PC-3 (cell line): ENCODE results near the gene CALHM6. TPM values are rescaled to one million over a fixed set of nuclear protein-coding genes. Genes with fewer than 3 reads are reported as not detected.
A peak's percentile ranks its signal among the peaks of the same experiment; 100 is the strongest.

Source experiments
- ATAC-seq: fragments of 200-7000 bp; cut with Tn5 transposase; 2 replicates; pipeline ENCODE4 v1.9.1; 2020; ENCODE audit warnings: mild to moderate bottlenecking, moderate library complexity
- Bru-seq: library from RNA; stranded (reverse); fragments of 400-500 nt; gene quantifications from one replicate; lab custom pipeline; 2021; lab: Mats Ljungman, UMichigan
- BruChase-seq, 2 experiments: library from RNA; stranded (reverse); fragments of 400-500 nt; gene quantifications; one replicate each; lab custom pipeline; 2021; lab: Mats Ljungman, UMichigan
- BruUV-seq: library from RNA; stranded (reverse); fragments of 400-500 nt; replicated peaks from 2 replicates; lab custom pipeline; 2021; lab: Mats Ljungman, UMichigan
- CTCF ChIA-PET: fragments of 300-600 bp; sonication (Branson Sonifier 250); formaldehyde crosslinking; loops from one replicate; lab custom pipeline; 2022; ENCODE audit warnings: antibody characterized with exemption; lab: Charles Lee
- POLR2A ChIA-PET: fragments of 300-600 bp; sonication (Branson Sonifier 250); formaldehyde crosslinking; loops from one replicate; lab custom pipeline; 2022; ENCODE audit warnings: antibody characterized with exemption; ENCODE audit not compliant: unreplicated experiment; lab: Charles Lee
- DNase-seq: peaks from one replicate; pipeline ENCODE4 v3.0.0-alpha.2; 2015
- H2AFZ ChIP-seq: fragments of 300-600 bp; sonication (generic); 2 replicates; pipeline ENCODE4 v1.6.0; 2016; ENCODE audit warnings: antibody characterized with exemption, low read length
- H3F3A ChIP-seq: fragments of 300-600 bp; sonication (generic); one replicate; pipeline ENCODE4 v1.6.0; 2017; ENCODE audit warnings: antibody characterized with exemption, low read length, control low read depth, mild to moderate bottlenecking; ENCODE audit not compliant: unreplicated experiment
- H3K27ac ChIP-seq: fragments of 300-600 bp; sonication (generic); 2 replicates; pipeline ENCODE4 v1.5.1; 2016; ENCODE audit warnings: mild to moderate bottlenecking, low read length
- H3K27me3 ChIP-seq: fragments of 300-600 bp; sonication (generic); 2 replicates; pipeline ENCODE4 v1.6.1; 2016; ENCODE audit warnings: low read length, mixed read lengths
- H3K36me3 ChIP-seq: fragments of 300-600 bp; sonication (generic); 2 replicates; pipeline ENCODE4 v1.6.1; 2016; ENCODE audit warnings: low read depth, mixed run types, low read length, mixed read lengths
- H3K4me1 ChIP-seq: fragments of 300-600 bp; sonication (generic); 2 replicates; pipeline ENCODE4 v1.5.1; 2016; ENCODE audit warnings: low read length; ENCODE audit not compliant: insufficient read depth
- H3K4me2 ChIP-seq: fragments of 300-600 bp; sonication (generic); 2 replicates; pipeline ENCODE4 v1.6.0; 2016; ENCODE audit warnings: low read length
- H3K4me3 ChIP-seq: fragments of 300-600 bp; sonication (generic); 2 replicates; pipeline ENCODE4 v1.5.1; 2016; ENCODE audit warnings: mild to moderate bottlenecking, low read length, mixed read lengths
- H3K79me2 ChIP-seq: fragments of 300-600 bp; sonication (generic); 2 replicates; pipeline ENCODE4 v1.6.1; 2017; ENCODE audit warnings: low read length, mixed read lengths
- H3K9ac ChIP-seq: fragments of 300-600 bp; sonication (generic); 2 replicates; pipeline ENCODE4 v1.6.0; 2016; ENCODE audit warnings: mild to moderate bottlenecking, low read length
- H3K9me2 ChIP-seq: fragments of 300-600 bp; sonication (generic); replicated peaks from 2 replicates; pipeline ENCODE4 v1.6.1; 2016; ENCODE audit warnings: mixed run types, low read length, mixed read lengths
- H3K9me3 ChIP-seq: fragments of 300-600 bp; sonication (generic); 2 replicates; pipeline ENCODE4 v1.6.1; 2016; ENCODE audit warnings: low read length, mixed read lengths
- H4K20me1 ChIP-seq: fragments of 300-600 bp; sonication (generic); 2 replicates; pipeline ENCODE4 v1.6.1; 2016; ENCODE audit warnings: low read length, mixed read lengths
- EZH2 ChIP-seq: fragments of 300-600 bp; sonication (generic); IDR thresholded peaks from one replicate; pipeline ENCODE4 v1.6.1; 2017; ENCODE audit warnings: antibody characterized with exemption, mild to moderate bottlenecking, low read length; ENCODE audit not compliant: unreplicated experiment
- EZH2phosphoT487 ChIP-seq: fragments of 300-600 bp; sonication (generic); IDR thresholded peaks from 2 replicates; pipeline ENCODE4 v1.6.1; 2018; ENCODE audit warnings: mild to moderate bottlenecking, antibody characterized with exemption, low read length, borderline replicate concordance
- intact Hi-C: fragments of 100-400 bp; cut with micrococcal nuclease; formaldehyde crosslinking; loops from 2 replicates; pipeline ENCODE4 v1.9.0; 2023
- long read RNA-seq: library from polyadenylated mRNA; unstranded; transcript quantifications from one replicate; pipeline ENCODE4 v2.0.0, GENCODE V29; 2021; ENCODE audit not compliant: unreplicated experiment
- total RNA-seq: library from RNA; depleted of rRNA; stranded (reverse); fragments of >200 nt; gene quantifications from 2 replicates; pipeline ENCODE4 v1.2.3, GENCODE V29; 2014; rRNA removed
- TF ChIP-seq, protein P1 (sequence below): fragments of 300-600 bp; sonication (generic); conservative IDR thresholded peaks from 2 replicates; pipeline ENCODE4 v1.5.1; 2017; ENCODE audit warnings: antibody characterized with exemption, low read depth, mild to moderate bottlenecking, low read length

The CALHM6 gene
- not detected in 2 replicates for total RNA-seq
- Bru-seq, nascent RNA: not detected
- BruChase-seq, experiment 1, labeled RNA remaining after a 6-hour chase: percentile 19 among the genes with signal in this experiment
- BruChase-seq, experiment 2, labeled RNA remaining after a 2-hour chase: percentile 29 among the genes with signal in this experiment
- long read RNA-seq: 0 reads

DNA sequence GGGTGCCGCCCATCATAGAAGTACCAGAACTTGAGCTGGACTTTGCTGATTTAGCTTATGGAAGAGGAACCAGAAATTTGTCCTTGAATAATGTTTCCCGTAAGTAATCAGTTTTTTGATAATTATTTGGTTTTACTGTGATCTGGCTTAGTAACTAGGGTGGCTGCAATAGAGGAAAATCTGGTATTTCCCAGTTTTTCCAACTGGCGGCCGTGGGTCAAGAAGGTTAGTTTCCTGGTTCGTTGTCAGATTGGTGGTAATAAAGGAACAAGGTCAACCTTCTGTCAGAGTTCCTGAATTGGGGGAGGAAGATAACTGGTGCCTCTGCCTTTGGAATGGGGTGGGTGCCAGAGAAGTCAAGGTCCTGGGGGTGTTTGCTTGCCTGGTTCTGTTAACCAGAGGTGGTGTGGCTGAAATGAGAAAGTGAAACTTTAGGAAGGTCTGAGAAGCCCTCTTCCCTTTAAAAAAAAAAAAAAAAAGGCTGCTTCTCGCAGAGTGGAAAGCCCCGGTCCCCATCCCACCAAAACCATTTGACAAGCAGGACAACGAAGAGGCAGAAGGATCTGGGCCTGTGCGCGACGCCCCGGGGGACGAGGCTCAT lies at the start of gene CALHM6:
Gene CALHM6, plus strand, starts transcription at position 45 of the 601 bp plus-strand sequence. Its CDS starts 555 bp downstream, at position 600.
- Histone ChIP-seq H4K20me1 (no peaks in the 10 kb centered on the region), H3K9ac (no peak within 1 kb of the TSS), H3K4me3 (no peak within 1 kb of the TSS), H3K4me1 (no peaks in the 10 kb centered on the region), H3K36me3 (no peaks in the 10 kb centered on the region), H3K4me2 (no peak within 1 kb of the TSS), H3F3A (no peaks in the 10 kb centered on the region), H3K9me2 (no peaks in the 10 kb centered on the region), H3K27ac (no peak within 1 kb of the TSS), H3K79me2 (no peaks in the 10 kb centered on the region), H2AFZ (no peak within 1 kb of the TSS), H3K9me3 (no peaks in the 10 kb centered on the region), H3K27me3 (peaks cover 22% of the 10 kb centered on the region)
- intact Hi-C loops: no loop called here
- ATAC-seq: no peak
- no peak for DNase-seq
- POLR2A ChIA-PET: no interaction called here
- CTCF ChIA-PET: no interaction called here
- BruUV-seq: no TSS peak
- no peak for TF ChIP-seq EZH2phosphoT487
- no peak for TF ChIP-seq EZH2
- TF ChIP-seq, protein P1, sequence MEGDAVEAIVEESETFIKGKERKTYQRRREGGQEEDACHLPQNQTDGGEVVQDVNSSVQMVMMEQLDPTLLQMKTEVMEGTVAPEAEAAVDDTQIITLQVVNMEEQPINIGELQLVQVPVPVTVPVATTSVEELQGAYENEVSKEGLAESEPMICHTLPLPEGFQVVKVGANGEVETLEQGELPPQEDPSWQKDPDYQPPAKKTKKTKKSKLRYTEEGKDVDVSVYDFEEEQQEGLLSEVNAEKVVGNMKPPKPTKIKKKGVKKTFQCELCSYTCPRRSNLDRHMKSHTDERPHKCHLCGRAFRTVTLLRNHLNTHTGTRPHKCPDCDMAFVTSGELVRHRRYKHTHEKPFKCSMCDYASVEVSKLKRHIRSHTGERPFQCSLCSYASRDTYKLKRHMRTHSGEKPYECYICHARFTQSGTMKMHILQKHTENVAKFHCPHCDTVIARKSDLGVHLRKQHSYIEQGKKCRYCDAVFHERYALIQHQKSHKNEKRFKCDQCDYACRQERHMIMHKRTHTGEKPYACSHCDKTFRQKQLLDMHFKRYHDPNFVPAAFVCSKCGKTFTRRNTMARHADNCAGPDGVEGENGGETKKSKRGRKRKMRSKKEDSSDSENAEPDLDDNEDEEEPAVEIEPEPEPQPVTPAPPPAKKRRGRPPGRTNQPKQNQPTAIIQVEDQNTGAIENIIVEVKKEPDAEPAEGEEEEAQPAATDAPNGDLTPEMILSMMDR: no peak

DNA sequence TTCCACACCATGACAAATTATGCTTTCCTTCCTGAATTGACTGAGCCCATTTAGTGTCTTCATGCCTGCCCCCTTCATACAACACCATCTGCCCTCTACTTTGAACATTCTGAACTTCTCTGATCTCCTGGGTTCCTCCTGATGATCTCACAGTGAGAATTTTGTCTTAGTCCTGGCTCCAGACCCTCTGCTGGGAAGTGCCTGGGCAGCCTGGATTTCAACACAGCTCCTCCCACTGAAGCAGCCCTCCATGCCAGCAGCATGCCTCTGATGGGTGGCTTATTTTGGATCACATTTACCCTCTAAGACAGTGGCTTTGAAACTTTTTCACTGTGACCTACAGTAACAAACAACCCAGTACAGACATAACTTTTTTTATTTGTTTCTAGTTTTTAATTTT lies 48.9 kb upstream of the CALHM6 start:
- Histone ChIP-seq H3K4me3 (no peak overlapping the region), H3K9me2 (no peaks in the 10 kb centered on the region), H3K4me1 (peaks cover 6% of the 10 kb centered on the region; the same call in 1 of the 2 replicates), H3K36me3 (no peaks in the 10 kb centered on the region), H3K9ac (no peak overlapping the region), H4K20me1 (no peaks in the 10 kb centered on the region), H3K27me3 (no peaks in the 10 kb centered on the region), H3F3A (no peaks in the 10 kb centered on the region), H2AFZ (no peak overlapping the region), H3K4me2 (no peak overlapping the region), H3K79me2 (no peaks in the 10 kb centered on the region), H3K9me3 (no peaks in the 10 kb centered on the region), H3K27ac (no peak overlapping the region)
- TF ChIP-seq, protein P1: no peak
- TF ChIP-seq EZH2: no peak
- no peak for TF ChIP-seq EZH2phosphoT487
- DNase-seq (no peak), ATAC-seq (no peak)
- no TSS peak for BruUV-seq
- intact Hi-C loops: no loop called here
- POLR2A ChIA-PET: no interaction called here
- CTCF ChIA-PET: no interaction called here

DNA sequence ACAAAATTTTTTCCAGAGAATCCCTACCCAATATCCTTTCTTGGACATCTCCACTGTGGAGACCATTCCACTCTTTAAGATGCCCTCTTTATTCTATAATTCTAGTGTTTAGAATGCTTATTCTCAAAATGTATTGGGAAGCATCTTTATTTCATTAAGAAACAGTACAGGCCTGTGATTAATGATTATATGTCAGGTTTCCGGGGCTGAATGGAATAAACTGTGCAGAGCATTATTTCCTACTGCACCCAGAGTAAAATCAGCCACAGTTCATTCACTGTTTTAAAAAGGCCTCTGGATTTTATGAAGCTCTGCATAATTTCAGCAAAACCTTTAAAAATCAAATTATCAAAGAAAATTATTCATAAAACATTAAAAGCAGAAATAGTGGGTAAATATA lies 47.8 kb upstream of the CALHM6 start:
- Histone ChIP-seq H3K9me3 (no peaks in the 10 kb centered on the region), H3K36me3 (no peaks in the 10 kb centered on the region), H3K27me3 (no peaks in the 10 kb centered on the region), H3K27ac (no peak overlapping the region), H3K9me2 (no peaks in the 10 kb centered on the region), H4K20me1 (no peaks in the 10 kb centered on the region), H3F3A (no peaks in the 10 kb centered on the region), H3K4me3 (no peak overlapping the region), H3K4me2 (no peak overlapping the region), H2AFZ (no peak overlapping the region), H3K9ac (no peak overlapping the region), H3K4me1 (peaks cover 6% of the 10 kb centered on the region; the same call in 1 of the 2 replicates), H3K79me2 (no peaks in the 10 kb centered on the region)
- DNase-seq (no peak), ATAC-seq (no peak)
- no TSS peak for BruUV-seq
- TF ChIP-seq EZH2phosphoT487: no peak
- TF ChIP-seq, protein P1: no peak
- no peak for TF ChIP-seq EZH2
- POLR2A ChIA-PET: no interaction called here
- intact Hi-C loops: no loop called here
- CTCF ChIA-PET: no interaction called here
